Ovary (tissue), 9 donors: Measurements from ENCODE around the gene HAND2. TPM values are rescaled to one million over a fixed set of nuclear protein-coding genes. Genes with fewer than 3 reads are reported as not detected.

Experiments used
- DNase-seq, 5 donors: peaks; one replicate each; pipeline ENCODE4 v3.0.0-alpha.2; 2019 to 2020
- H3K27ac ChIP-seq, 2 donors: fragments of 200-600 bp; one replicate each; pipeline versions ENCODE4 v1.5.1 to v1.8.0; 2019 to 2022
- H3K27me3 ChIP-seq: fragments of 200-600 bp; one replicate; pipeline ENCODE4 v1.8.0; 2022
- H3K36me3 ChIP-seq: fragments of 200-600 bp; sonication (generic); one replicate; pipeline ENCODE4 v1.5.1; 2019
- H3K4me1 ChIP-seq: one replicate; pipeline ENCODE4 v1.8.1; 2013; ENCODE audit warnings: mild to moderate bottlenecking, moderate library complexity; ENCODE audit not compliant: insufficient read depth
- H3K4me3 ChIP-seq: fragments of 200-600 bp; sonication (generic); one replicate; pipeline ENCODE4 v1.5.1; 2017
- H3K9me3 ChIP-seq, 2 donors: fragments of 200-600 bp in 1 of 2; sonication (generic) in 1 of 2; one replicate each; pipeline versions ENCODE4 v1.5.1 to v1.8.1; 2013 to 2019; ENCODE audit warnings: mild to moderate bottlenecking in 1 of 2, moderate library complexity in 1 of 2
- CTCF ChIP-seq, 3 donors: fragments of 450-650 bp in 2 of 3; fragments of 200-600 bp in 1 of 3; IDR thresholded peaks; one replicate each; pipeline versions ENCODE4 v1.5.1 to v1.8.0; 2016 to 2022; ENCODE audit warnings: antibody characterized with exemption in 3 of 3, mild to moderate bottlenecking in 1 of 3
- EP300 ChIP-seq: sonication (generic); formaldehyde crosslinking; IDR thresholded peaks from one replicate; pipeline ENCODE4 v1.6.1; 2017; ENCODE audit warnings: antibody characterized with exemption
- POLR2A ChIP-seq: fragments of 450-650 bp; IDR thresholded peaks from one replicate; pipeline ENCODE4 v1.6.1; 2017; ENCODE audit warnings: antibody characterized with exemption, mild to moderate bottlenecking, moderate library complexity
- WGBS, 3 donors: extraction: QIAGEN DNeasy Blood & Tissue Kit in 1 of 3; methylation state at CpG; one replicate each; pipeline versions ENCODE4 v1.1.5 to v1.1.7; 2013 to 2017; 5-methylcytosine and 5-hydroxymethylcytosine counted together
- intact Hi-C, 4 donors: fragments of 100-400 bp; cut with DNase I; formaldehyde crosslinking; loops; one replicate each; pipeline versions ENCODE4 v1.11.0 to v1.15.1; 2022 to 2023
- polyA plus RNA-seq, 2 donors: library from polyadenylated mRNA; stranded (reverse); fragments of 200-250 nt in 1 of 2; fragments of 350-450 nt in 1 of 2; fragmentation: Illumina TruSeq in 1 of 2; extraction: RNeasy Lipid Tissue Mini Kit (QIAGEN cat#74804) in 1 of 2; gene quantifications; one replicate each; pipeline ENCODE4 v1.2.3, GENCODE V29; 2013 to 2014
- total RNA-seq, 7 donors: library from RNA; depleted of rRNA in 2 of 7; stranded (reverse); fragments of >200 nt in 2 of 7; fragmentation: NEBNext Ultra II Directional in 3 of 7; extraction: Animal tissue kit (Norgen Biotek cat#: 25700) in 3 of 7; gene quantifications; one replicate each; pipeline versions ENCODE4 v1.1.0 to v1.2.4, GENCODE V29; 2016 to 2023
- donor health status: DM: no; HTN: no; CAD: no; lungs with moderate emphysema.
- donor health status: DM: no; HTN: no; CAD: no.
- donor health status: Bipolar disorder and iron deficiency.
- donor health status: DM: yes; HTN: yes; CAD: no.
- donor health status: DM: no; HTN: no; CAD: no.
- donor health status: DM: yes; HTN: yes; CAD: no.

Gene HAND2
- total and polyA plus RNA-seq, 9 donors = 12.9 to 99.9 (median 39.6) TPM

GRCh38 chr4:173516621-173517524 lies 13.2 kb downstream of the HAND2 start:
- TF ChIP-seq EP300 = no peak
- no peak for TF ChIP-seq POLR2A
- no peak for TF ChIP-seq CTCF (IDR thresholded peaks at IDR 0.05)
- H3K27ac ChIP-seq = peak overlapping the region in 1 of 2 donors; percentile 65
- no peaks in the 10 kb centered on the region for H3K9me3 ChIP-seq
- H3K4me1 ChIP-seq = peaks cover 5% of the 10 kb centered on the region
- no peaks in the 10 kb centered on the region for H3K36me3 ChIP-seq
- peak in 4 of 5 donors; percentile 25 to 64 (median 40) for DNase-seq
- peak overlapping the region; percentile 1 for H3K4me3 ChIP-seq
- intact Hi-C loops = no loop called here
- 16 to 24% (median 19%) methylated on average over 48 of the region's 48 CpGs for WGBS, 3 donors
- H3K27me3 ChIP-seq = no peaks in the 10 kb centered on the region

DNA sequence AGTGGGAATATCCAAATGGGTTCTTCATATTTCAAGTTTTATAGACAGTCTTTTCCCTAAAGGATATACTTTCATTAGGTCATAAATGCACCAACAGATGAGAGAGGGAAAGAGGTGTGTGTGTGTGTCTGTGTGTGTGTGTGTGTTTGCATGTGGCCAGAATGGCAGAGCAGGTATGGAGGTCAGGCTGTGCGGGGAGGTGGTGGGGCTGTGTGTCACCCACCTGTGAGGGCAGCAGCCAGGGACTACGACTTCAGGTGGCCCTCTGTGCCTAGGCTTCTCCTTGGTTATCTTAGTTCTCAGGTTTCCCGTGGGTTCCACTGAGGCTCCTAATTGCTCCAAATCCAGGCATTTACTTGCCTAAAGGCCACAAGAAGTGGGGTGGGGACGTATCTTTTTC lies 14.6 kb downstream of the HAND2 start:
- TF ChIP-seq POLR2A = no peak
- no peak for TF ChIP-seq EP300
- TF ChIP-seq CTCF (IDR thresholded peaks at IDR 0.05) = no peak
- no peaks in the 10 kb centered on the region for H3K27me3 ChIP-seq
- WGBS, 3 donors = 92 to 93% (median 92%) methylated on average over 4 of the region's 4 CpGs

DNA sequence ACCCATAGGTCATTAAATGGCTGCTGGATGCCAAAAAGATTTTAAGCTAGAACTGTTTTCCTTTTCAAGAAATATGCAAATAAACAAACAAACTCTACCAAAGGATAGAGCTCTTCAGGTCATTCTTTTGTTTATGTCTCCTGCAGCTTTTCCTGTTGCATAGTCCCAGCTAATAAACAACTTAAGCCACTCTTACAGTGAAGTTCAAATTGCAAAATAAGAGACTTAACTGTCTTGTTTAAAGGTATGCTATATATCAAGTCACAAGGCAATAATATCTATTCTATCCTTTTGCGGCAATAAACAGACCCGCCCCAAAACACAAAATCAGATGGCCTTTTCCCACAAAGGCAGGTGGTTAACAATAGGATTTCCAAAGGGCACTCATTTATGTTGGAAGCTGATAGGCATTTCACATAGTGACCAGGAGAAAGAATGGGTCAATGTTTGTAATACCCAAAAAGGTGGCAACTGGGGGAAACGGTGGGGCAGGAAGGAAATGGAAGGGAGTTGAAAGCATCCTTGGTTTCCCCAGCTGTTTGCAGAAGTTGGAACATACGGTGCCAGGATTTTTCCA lies 15.3 kb downstream of the HAND2 start:
- Histone ChIP-seq H3K9me3 (no peaks in the 10 kb centered on the region), H3K4me1 (peaks cover 5% of the 10 kb centered on the region), H3K27ac (no peak overlapping the region), H3K36me3 (no peaks in the 10 kb centered on the region), H3K4me3 (no peak overlapping the region), H3K27me3 (no peaks in the 10 kb centered on the region)
- 84 to 91% (median 91%) methylated on average over 4 of the region's 4 CpGs for WGBS, 3 donors
- intact Hi-C loops = no loop called here
- no peak for DNase-seq
- TF ChIP-seq EP300 (no peak), POLR2A (no peak), CTCF (IDR thresholded peaks at IDR 0.05) (no peak)

More for the DNA sequence above, 14.6 kb downstream of the HAND2 start:
- no peak for DNase-seq
- Histone ChIP-seq H3K36me3 (no peaks in the 10 kb centered on the region), H3K9me3 (no peaks in the 10 kb centered on the region), H3K4me3 (no peak overlapping the region), H3K4me1 (peaks cover 2% of the 10 kb centered on the region), H3K27ac (no peak overlapping the region)
- intact Hi-C loops = no loop called here

DNA sequence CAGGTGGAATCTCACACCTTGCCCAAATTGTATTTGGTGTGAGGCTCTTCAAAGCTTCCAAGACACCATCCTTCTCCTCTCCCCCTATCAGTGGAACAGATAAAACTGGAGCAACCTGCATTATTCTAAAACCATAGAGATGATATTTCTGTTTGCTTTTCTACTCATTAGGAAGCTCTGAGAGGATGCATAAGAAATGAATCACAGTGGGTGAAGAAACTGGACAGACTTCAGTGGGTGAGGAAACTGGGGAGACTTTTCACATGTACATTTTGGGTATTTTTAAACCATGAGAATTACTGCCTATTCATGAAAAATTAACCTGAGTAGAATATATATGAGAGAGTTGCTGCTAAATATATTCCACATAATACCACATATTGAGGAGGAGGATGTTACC lies 16.4 kb downstream of the HAND2 start:
- no peaks in the 10 kb centered on the region for H3K36me3 ChIP-seq
- H3K27ac ChIP-seq = no peak overlapping the region
- peaks cover 5% of the 10 kb centered on the region for H3K4me1 ChIP-seq
- no peaks in the 10 kb centered on the region for H3K27me3 ChIP-seq
- no peaks in the 10 kb centered on the region for H3K9me3 ChIP-seq
- DNase-seq = no peak
- H3K4me3 ChIP-seq = no peak overlapping the region
- TF ChIP-seq EP300 = no peak
- no peak for TF ChIP-seq CTCF (IDR thresholded peaks at IDR 0.05)
- no peak for TF ChIP-seq POLR2A
- intact Hi-C loops = no loop called here
